GM13977 (cell line): Measurements from ENCODE around the gene C3orf22.

Experiments
- DNase-seq: peaks from one replicate; pipeline ENCODE4 v3.0.0; 2012; ENCODE audit warnings: low spot score
- in situ Hi-C: fragments of 300-500 bp; cut with MboI; formaldehyde crosslinking; loops from one replicate; pipeline ENCODE4 v1.12.0; 2022; ENCODE audit warnings: low sequenced_read_pairs, low pct_unique_long_range_greater_than_20kb, mixed read lengths, inconsistent platforms; ENCODE audit not compliant: unreplicated experiment
- TF ChIP-seq, protein P1 (sequence below): IDR thresholded peaks from 2 replicates; pipeline ENCODE4 v1.5.1; 2012; ENCODE audit warnings: mild to moderate bottlenecking, control low read depth; ENCODE audit not compliant: insufficient read depth; ENCODE audit errors: extremely low read depth, missing control alignments

C3orf22 gene

DNA sequence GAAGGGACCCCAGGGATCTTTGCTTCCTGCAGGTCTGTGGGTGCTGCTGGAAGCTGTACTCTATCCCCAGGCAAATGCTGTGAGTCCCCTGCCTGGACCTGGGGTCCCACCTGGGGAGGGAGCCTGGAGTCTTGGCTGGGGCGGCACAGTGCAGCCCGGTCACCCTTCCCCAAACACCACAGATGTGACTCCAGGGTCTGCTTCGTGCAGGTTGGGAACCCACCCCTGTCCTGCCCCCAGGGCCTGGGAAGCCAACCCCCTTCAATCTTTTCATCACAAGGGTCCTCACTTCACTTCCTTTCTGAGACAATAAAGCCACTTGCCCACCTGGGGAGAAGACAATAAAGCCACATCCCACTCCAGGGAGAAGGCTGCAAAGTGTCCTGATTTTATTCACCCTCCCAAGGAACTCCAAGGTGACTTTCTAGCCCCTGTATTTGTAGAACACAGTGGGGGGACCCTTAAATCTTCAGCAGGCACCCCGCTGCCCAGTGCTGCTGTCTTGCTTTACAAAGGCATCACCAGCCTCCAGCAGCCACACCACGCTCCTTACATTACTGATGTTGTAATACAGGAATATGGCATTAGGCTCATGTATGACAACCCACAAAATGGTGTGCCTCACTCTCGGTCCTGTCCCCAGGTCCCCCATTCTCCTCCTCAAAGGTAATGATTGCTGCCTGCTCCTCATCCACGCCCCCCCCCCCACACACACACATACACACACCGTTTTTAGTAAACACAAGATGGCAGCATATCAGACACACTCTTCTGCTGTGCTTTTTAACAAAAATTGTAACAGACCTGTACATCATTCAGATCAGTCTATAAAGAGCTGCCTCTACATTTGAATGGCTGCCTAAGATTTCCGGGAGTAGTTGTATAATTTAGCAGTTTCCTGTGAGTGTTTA, 9.9 kb downstream of the C3orf22 start:
- in situ Hi-C loops, result no loop called here
- TF ChIP-seq, protein P1, sequence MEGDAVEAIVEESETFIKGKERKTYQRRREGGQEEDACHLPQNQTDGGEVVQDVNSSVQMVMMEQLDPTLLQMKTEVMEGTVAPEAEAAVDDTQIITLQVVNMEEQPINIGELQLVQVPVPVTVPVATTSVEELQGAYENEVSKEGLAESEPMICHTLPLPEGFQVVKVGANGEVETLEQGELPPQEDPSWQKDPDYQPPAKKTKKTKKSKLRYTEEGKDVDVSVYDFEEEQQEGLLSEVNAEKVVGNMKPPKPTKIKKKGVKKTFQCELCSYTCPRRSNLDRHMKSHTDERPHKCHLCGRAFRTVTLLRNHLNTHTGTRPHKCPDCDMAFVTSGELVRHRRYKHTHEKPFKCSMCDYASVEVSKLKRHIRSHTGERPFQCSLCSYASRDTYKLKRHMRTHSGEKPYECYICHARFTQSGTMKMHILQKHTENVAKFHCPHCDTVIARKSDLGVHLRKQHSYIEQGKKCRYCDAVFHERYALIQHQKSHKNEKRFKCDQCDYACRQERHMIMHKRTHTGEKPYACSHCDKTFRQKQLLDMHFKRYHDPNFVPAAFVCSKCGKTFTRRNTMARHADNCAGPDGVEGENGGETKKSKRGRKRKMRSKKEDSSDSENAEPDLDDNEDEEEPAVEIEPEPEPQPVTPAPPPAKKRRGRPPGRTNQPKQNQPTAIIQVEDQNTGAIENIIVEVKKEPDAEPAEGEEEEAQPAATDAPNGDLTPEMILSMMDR, result no peak
- DNase-seq, result no peak

DNA sequence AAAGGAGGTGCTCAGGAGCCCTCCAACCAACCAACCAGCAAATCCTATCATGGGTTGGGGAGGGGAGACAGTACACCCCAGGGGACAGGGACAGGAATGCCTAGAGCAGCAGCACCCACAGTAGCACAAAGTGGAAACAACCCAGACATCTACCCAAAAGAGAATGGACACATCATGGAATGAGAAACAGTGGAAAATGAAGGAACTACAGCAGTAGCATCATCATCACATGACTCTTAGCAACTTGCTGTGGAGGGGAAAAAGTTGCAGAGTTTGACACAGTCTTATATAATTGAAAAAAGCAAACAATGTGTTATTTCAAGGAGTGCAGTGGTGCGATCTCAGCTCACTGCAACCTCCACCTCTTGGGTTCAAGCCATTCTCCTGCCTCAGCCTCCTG, 11.0 kb downstream of the C3orf22 start:
- DNase-seq, result no peak
- TF ChIP-seq, protein P1, result no peak
- in situ Hi-C loops, result no loop called here

DNA sequence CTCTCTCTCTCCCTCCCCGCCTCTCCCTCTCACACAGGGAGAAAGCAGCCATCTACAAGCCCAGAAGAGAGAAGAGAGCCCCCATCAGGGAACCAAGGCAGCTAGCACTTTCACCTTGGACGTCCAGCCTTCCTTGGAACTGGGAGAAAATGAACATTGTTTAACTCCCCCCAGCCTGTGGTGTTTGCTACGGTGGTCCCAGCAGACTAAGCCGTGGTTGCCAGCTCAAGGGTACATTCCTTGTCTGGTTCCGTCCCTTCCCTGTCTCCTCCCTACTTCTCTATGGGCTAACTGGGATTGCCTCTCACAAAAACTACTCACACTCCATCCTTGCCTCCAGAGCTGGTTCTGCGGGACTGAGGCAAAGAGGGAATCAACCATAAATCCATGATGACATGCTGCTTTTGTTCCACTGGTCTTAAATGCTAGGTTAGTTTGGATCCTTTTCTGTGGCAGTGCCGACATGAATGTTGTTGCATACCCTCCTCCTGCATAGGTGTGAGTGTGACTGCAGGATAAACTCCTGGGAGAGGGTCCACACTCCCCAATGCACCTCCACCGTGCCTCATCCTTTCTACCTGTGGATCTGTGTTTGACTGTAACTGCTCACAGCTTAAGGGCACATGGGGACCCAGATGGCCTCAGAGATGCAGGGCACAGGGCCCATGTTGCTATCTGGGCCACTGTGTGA, 12.0 kb downstream of the C3orf22 start:
- TF ChIP-seq, protein P1, result no peak
- DNase-seq, result no peak
- in situ Hi-C loops, result no loop called here

DNA sequence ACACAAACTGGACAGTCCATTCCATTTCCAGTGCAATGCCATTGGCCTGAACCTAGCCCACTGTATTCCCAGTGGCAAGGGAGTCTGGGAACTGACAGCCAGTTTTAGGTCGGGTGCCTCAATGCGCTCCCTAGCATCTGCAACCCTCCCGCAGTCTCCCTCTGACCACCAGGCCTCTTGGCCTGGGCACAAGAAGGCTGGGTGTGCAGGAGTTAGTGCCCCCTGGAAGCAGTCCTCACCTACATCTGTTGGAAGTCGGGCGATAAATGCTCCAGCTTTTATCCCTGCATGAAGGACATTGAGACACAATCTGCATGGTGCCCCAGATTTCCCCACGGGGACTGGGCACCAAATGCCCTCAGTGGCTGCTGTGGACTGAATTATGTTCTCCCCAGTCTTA, 12.7 kb downstream of the C3orf22 start:
- in situ Hi-C loops, result no loop called here
- TF ChIP-seq, protein P1, result no peak
- DNase-seq, result no peak

DNA sequence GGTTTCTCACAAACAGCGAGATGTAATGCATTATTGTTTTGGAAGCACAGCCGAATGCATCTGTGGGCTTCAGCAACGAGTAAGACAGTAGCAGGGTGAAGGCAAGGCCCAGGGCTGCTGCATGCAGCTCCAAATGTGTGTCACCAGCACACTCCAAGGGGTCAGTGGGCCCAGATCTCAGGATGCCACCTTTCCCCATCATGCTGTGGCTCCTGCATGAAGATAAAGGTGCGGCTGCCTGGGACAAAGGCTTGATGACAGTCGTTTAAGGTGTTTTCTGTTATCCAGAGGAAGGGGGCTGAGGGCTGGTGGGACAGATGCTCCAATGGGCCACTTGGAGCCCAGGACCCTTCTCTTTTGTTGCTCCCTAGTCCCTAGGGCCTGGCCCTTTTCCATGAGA, 13.2 kb downstream of the C3orf22 start:
- in situ Hi-C loops, result no loop called here
- no peak for DNase-seq
- TF ChIP-seq, protein P1, result no peak

DNA sequence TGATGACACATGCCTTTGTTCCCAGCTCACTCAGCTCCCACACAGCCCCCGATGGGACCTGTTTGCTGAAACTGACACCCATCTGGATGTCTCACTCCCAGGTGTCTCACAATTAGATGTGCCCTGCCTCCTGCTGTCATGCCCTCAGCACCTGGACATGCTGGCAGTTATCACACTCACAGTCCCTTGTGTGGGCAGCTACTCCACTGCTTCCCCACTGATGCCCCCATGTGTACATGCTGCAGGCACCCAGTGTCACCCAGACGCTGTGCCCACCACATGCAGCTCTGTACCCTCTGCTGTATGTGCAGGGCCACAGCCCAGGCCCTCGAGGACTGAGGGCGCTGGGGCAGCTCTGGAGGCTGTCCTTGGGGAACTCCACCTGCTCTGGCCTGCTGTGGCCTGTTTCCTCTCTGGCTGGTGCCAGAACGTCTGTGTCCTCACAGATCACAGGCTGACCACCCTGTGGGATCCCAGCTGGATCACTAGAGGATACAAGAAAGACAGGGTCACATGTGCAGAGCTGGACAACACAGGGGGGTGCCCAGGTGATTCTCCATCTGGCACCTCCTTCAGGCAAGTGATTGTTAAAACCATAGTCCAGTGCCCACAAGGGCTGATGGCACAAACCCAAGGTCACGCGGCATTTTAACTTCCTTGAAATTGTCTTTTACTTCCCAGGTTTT, 14.0 kb downstream of the C3orf22 start:
- in situ Hi-C loops, result no loop called here
- no peak for DNase-seq
- TF ChIP-seq, protein P1, result no peak
